Activated T-helper 1 cell treated with anti-CD3 and anti-CD28 coated beads, Interleukin-2, amount 50 U/mL, for 16 hours (primary cell): ENCODE results near the gene GART.
"Not testable (repeated sequence)": the region's sequence is repeated elsewhere in the genome, so short reads cannot be mapped to it uniquely, and the experiment has no call there.

Experiments
- DNase-seq, 2 donors: peaks; one replicate each; pipeline ENCODE4 v3.0.0-alpha.2; 2020; ENCODE audit warnings: low read depth in 1 of 2, low spot score in 1 of 2

The GART gene

GRCh38 chr21:33473344-33473743 lies 68.6 kb downstream of the GART start:
- DNase-seq, result no peak

GRCh38 chr21:33470701-33471100 lies 71.2 kb downstream of the GART start:
- DNase-seq, result no peak

- not testable (repeated sequence) for DNase-seq
Measured at GRCh38 chr21:33469183-33469582, 72.7 kb downstream of the GART start.

GRCh38 chr21:33461538-33462250 lies 80.2 kb downstream of the GART start:
- no peak for DNase-seq

- DNase-seq, result no peak
Measured at GRCh38 chr21:33458861-33459260, 83.1 kb downstream of the GART start.

GRCh38 chr21:33455686-33456446 lies 86.1 kb downstream of the GART start:
- DNase-seq, result no peak
